T-cell (primary cell): ENCODE measurements around the gene UQCR11. TPM values are rescaled to one million over a fixed set of nuclear protein-coding genes. Genes with fewer than 3 reads are reported as not detected.
"Not testable (repeated sequence)": the region's sequence is repeated elsewhere in the genome, so short reads cannot be mapped to it uniquely, and the experiment has no call there.

Source experiments
- ATAC-seq, 4 experiments: fragments of 200-7000 bp in 3 of 4; fragments of 150-1000 bp in 1 of 4; cut with Tn5 transposase; replicated peaks in 1 of 4; 1 replicate in 3 of 4; 2 replicates in 1 of 4; pipeline ENCODE4 v1.10.0; 2021; ENCODE audit warnings: moderate library complexity in 3 of 4, mild to moderate bottlenecking in 2 of 4, moderate number of reproducible peaks in 1 of 4
- CTCF ChIA-PET, 2 donors: fragments of 300-600 bp; sonication (Branson Sonifier 250); formaldehyde crosslinking; loops; one replicate each; lab custom pipeline; 2022; ENCODE audit warnings: antibody characterized with exemption in 2 of 2; lab: Charles Lee
- POLR2A ChIA-PET, 2 donors: fragments of 300-600 bp; sonication (Branson Sonifier 250); formaldehyde crosslinking; loops; one replicate each; lab custom pipeline; 2022; ENCODE audit warnings: antibody characterized with exemption in 2 of 2; lab: Charles Lee
- DNase-seq, 35 experiments: peaks; one replicate each; pipeline versions ENCODE4 v3.0.0 to v3.0.0-alpha.2; 2013 to 2023
- H3K27ac ChIP-seq: one replicate; pipeline ENCODE4 v1.5.1; 2013; ENCODE audit warnings: low read length
- H3K27me3 ChIP-seq, 2 experiments: replicated peaks in 1 of 2; 1 replicate in 1 of 2; 2 replicates in 1 of 2; pipeline versions ENCODE4 v1.6.1 to v1.7.0; 2013; ENCODE audit warnings: low read length in 1 of 2, mixed read lengths in 1 of 2; ENCODE audit not compliant: control insufficient read depth in 2 of 2, insufficient read depth in 2 of 2; ENCODE audit errors: extremely low read depth in 1 of 2
- H3K36me3 ChIP-seq, 2 donors: 1 replicate in 1 of 2; 2 replicates in 1 of 2; pipeline versions ENCODE4 v1.6.1 to v1.7.0; 2013; ENCODE audit warnings: low read length in 1 of 2; ENCODE audit not compliant: control insufficient read depth in 2 of 2, insufficient read depth in 1 of 2; ENCODE audit errors: extremely low read depth in 1 of 2
- H3K4me1 ChIP-seq, 2 experiments: 1 replicate in 1 of 2; 2 replicates in 1 of 2; pipeline versions ENCODE4 v1.6.1 to v1.7.0; 2013; ENCODE audit warnings: low read length in 2 of 2, mixed read lengths in 1 of 2; ENCODE audit not compliant: insufficient read depth in 2 of 2, control insufficient read depth in 1 of 2; ENCODE audit errors: extremely low read depth in 1 of 2
- H3K4me3 ChIP-seq, 2 donors: 1 replicate in 1 of 2; 2 replicates in 1 of 2; pipeline versions ENCODE4 v1.5.1 to v1.7.0; 2013; ENCODE audit warnings: mild to moderate bottlenecking in 2 of 2, low read length in 1 of 2, moderate library complexity in 1 of 2; ENCODE audit not compliant: control insufficient read depth in 1 of 2; ENCODE audit errors: extremely low read depth in 1 of 2
- H3K9me3 ChIP-seq: 2 replicates; pipeline ENCODE4 v1.7.0; 2013
- H3K27ac Mint-ChIP-seq, 2 donors: one replicate each; pipeline ENCODE4 v1.8.0; 2020 to 2021; ENCODE audit warnings: mild to moderate bottlenecking in 2 of 2, mixed read lengths in 2 of 2
- H3K27me3 Mint-ChIP-seq, 2 donors: one replicate each; pipeline ENCODE4 v1.8.0; 2021 to 2022; ENCODE audit warnings: mixed read lengths in 2 of 2
- H3K36me3 Mint-ChIP-seq: one replicate; pipeline ENCODE4 v1.8.0; 2021; ENCODE audit warnings: mixed read lengths
- H3K4me1 Mint-ChIP-seq, 3 donors: one replicate each; pipeline ENCODE4 v1.8.0; 2020 to 2022; ENCODE audit warnings: mixed read lengths in 3 of 3, mild to moderate bottlenecking in 1 of 3
- H3K4me3 Mint-ChIP-seq, 3 donors: one replicate each; pipeline ENCODE4 v1.8.0; 2020 to 2022; ENCODE audit warnings: mild to moderate bottlenecking in 3 of 3, mixed read lengths in 3 of 3, moderate library complexity in 3 of 3
- H3K9me3 Mint-ChIP-seq, 3 donors: one replicate each; pipeline ENCODE4 v1.8.0; 2020 to 2022; ENCODE audit warnings: mixed read lengths in 3 of 3
- WGBS: methylation state at CpG from one replicate; pipeline ENCODE4 v1.1.5; 2013; ENCODE audit warnings: missing lambda C conversion rate; ENCODE audit not compliant: insufficient coverage; 5-methylcytosine and 5-hydroxymethylcytosine counted together
- total RNA-seq, 35 experiments: library from RNA in 6 of 35; stranded (reverse) in 6 of 35; fragments of 120-200 nt in 1 of 35; gene quantifications; one replicate each; pipeline versions ENCODE4 v1.2.1 to v1.2.4 and lab custom pipeline; 2013 to 2026

Gene UQCR11
- total RNA-seq, 5 donors from 2014 or later (not counting 1 experiment from before 2014, with no cell fraction given) = 127 to 168 (median 148) TPM

- POLR2A ChIA-PET = no interaction called here
- 93% methylated on average over 20 of the region's 29 CpGs for WGBS
Measured at GRCh38 chr19:1646659-1647453, 41.6 kb upstream of the UQCR11 start.

GRCh38 chr19:1646149-1646548, 40.9 kb upstream of the UQCR11 start:
- Mint-ChIP-seq H3K9me3 (no peaks in the 10 kb centered on the region), H3K27me3 (no peaks in the 10 kb centered on the region), H3K4me1 (peaks cover 15 to 24% (median 21%) of the 10 kb centered on the region in 3 donors), H3K4me3 (no peak overlapping the region), H3K27ac (no peak overlapping the region), H3K36me3 (peaks cover 6% of the 10 kb centered on the region)
- POLR2A ChIA-PET = no interaction called here
- Histone ChIP-seq H3K36me3 (peaks cover 26 to 48% of the 10 kb centered on the region in 2 donors), H3K4me1 (peaks cover 7 to 25% of the 10 kb centered on the region in 2 experiments), H3K27ac (no peak overlapping the region), H3K9me3 (no peaks in the 10 kb centered on the region), H3K4me3 (no peak overlapping the region), H3K27me3 (no peaks in the 10 kb centered on the region)
- WGBS = 93% methylated on average over 18 of the region's 24 CpGs
- CTCF ChIA-PET = no interaction called here
- DNase-seq (no peak), ATAC-seq (no peak)

More at GRCh38 chr19:1646659-1647453, 41.6 kb upstream of the UQCR11 start:
- Histone ChIP-seq H3K27ac (no peak overlapping the region), H3K36me3 (peaks cover 26 to 47% of the 10 kb centered on the region in 2 donors), H3K4me3 (no peak overlapping the region), H3K9me3 (no peaks in the 10 kb centered on the region), H3K27me3 (no peaks in the 10 kb centered on the region), H3K4me1 (peaks cover 7 to 29% of the 10 kb centered on the region in 2 experiments)
- peaks cover 15 to 26% (median 21%) of the 10 kb centered on the region in 3 donors for H3K4me1 Mint-ChIP-seq
- ATAC-seq (no peak), DNase-seq (no peak)
- peaks cover 6% of the 10 kb centered on the region for H3K36me3 Mint-ChIP-seq
- no peaks in the 10 kb centered on the region for H3K9me3 Mint-ChIP-seq
- no peaks in the 10 kb centered on the region for H3K27me3 Mint-ChIP-seq
- CTCF ChIA-PET = no interaction called here
- no peak overlapping the region for H3K27ac Mint-ChIP-seq
- no peak overlapping the region for H3K4me3 Mint-ChIP-seq

- ATAC-seq = no peak
- no peaks in the 10 kb centered on the region for H3K9me3 Mint-ChIP-seq
- ChIA-PET CTCF (no interaction called here), POLR2A (no interaction called here)
- Histone ChIP-seq H3K27me3 (no peaks in the 10 kb centered on the region), H3K4me3 (no peak overlapping the region), H3K27ac (no peak overlapping the region), H3K4me1 (peaks cover 2 to 16% of the 10 kb centered on the region in 2 experiments), H3K36me3 (peaks cover 26 to 50% of the 10 kb centered on the region in 2 donors), H3K9me3 (no peaks in the 10 kb centered on the region)
- no peak overlapping the region for H3K4me3 Mint-ChIP-seq
- H3K36me3 Mint-ChIP-seq = peaks cover 6% of the 10 kb centered on the region
- 99% methylated on average over 16 of the region's 23 CpGs for WGBS
- DNase-seq = no peak
- H3K27me3 Mint-ChIP-seq = no peaks in the 10 kb centered on the region
- peaks cover 7 to 16% (median 13%) of the 10 kb centered on the region in 3 donors for H3K4me1 Mint-ChIP-seq
- no peak overlapping the region for H3K27ac Mint-ChIP-seq
Measured at GRCh38 chr19:1645299-1645698, 40.0 kb upstream of the UQCR11 start.

- H3K4me1 ChIP-seq = peaks cover 0 to 4% of the 10 kb centered on the region in 2 experiments
- Mint-ChIP-seq H3K4me3 (no peak overlapping the region), H3K36me3 (peaks cover 12% of the 10 kb centered on the region), H3K27me3 (no peaks in the 10 kb centered on the region), H3K9me3 (no peaks in the 10 kb centered on the region), H3K4me1 (peaks cover 4 to 14% (median 6%) of the 10 kb centered on the region in 3 donors), H3K27ac (no peak overlapping the region)
- no peak overlapping the region for H3K27ac ChIP-seq
- peaks cover 26 to 47% of the 10 kb centered on the region in 2 donors for H3K36me3 ChIP-seq
- no peak for DNase-seq
- POLR2A ChIA-PET = no interaction called here
- no peaks in the 10 kb centered on the region for H3K9me3 ChIP-seq
- H3K27me3 ChIP-seq = no peaks in the 10 kb centered on the region
- no peak for ATAC-seq
- CTCF ChIA-PET = no interaction called here
- 96% methylated on average over 15 of the region's 16 CpGs for WGBS
- no peak overlapping the region for H3K4me3 ChIP-seq
Measured at GRCh38 chr19:1644070-1644469, 38.8 kb upstream of the UQCR11 start.

GRCh38 chr19:1640893-1641448, 35.7 kb upstream of the UQCR11 start:
- not testable (repeated sequence) for DNase-seq, H3K27ac Mint-ChIP-seq, H3K27me3 ChIP-seq, H3K9me3 Mint-ChIP-seq, H3K27ac ChIP-seq, H3K4me3 Mint-ChIP-seq, H3K9me3 ChIP-seq, H3K4me3 ChIP-seq, H3K4me1 ChIP-seq, ATAC-seq, H3K27me3 Mint-ChIP-seq
- CTCF ChIA-PET = interaction anchor here in 1 of 2 donors (0.6 kb wide), 1 partner anchor 9 kb away, joined by 4 read pairs; no protein-coding TSS in a partner anchor
- Mint-ChIP-seq H3K36me3 (peaks cover 16% of the 10 kb centered on the region), H3K4me1 (peaks cover 7 to 12% (median 10%) of the 10 kb centered on the region in 3 donors)
- POLR2A ChIA-PET = interaction anchor here in 1 of 2 donors (0.6 to 0.8 kb wide), 2 partner anchors 10 to 13 kb away, joined by 3 to 5 read pairs; no protein-coding TSS in a partner anchor
- peaks cover 17 to 38% of the 10 kb centered on the region in 2 donors for H3K36me3 ChIP-seq
- 88% methylated on average over 4 of the region's 10 CpGs for WGBS

GRCh38 chr19:1636325-1637236, 31.3 kb upstream of the UQCR11 start:
- H3K4me1 Mint-ChIP-seq = peaks cover 4 to 9% (median 6%) of the 10 kb centered on the region in 3 donors
- no peaks in the 10 kb centered on the region for H3K27me3 Mint-ChIP-seq
- H3K27ac Mint-ChIP-seq = no peak overlapping the region
- H3K27ac ChIP-seq = no peak overlapping the region
- no peaks in the 10 kb centered on the region for H3K27me3 ChIP-seq
- DNase-seq (no peak), ATAC-seq (no peak)
- 98% methylated on average over 24 of the region's 34 CpGs for WGBS
- H3K36me3 ChIP-seq = peaks cover 7 to 33% of the 10 kb centered on the region in 2 donors
- CTCF ChIA-PET = no interaction called here
- H3K36me3 Mint-ChIP-seq = peaks cover 26% of the 10 kb centered on the region
- POLR2A ChIA-PET = no interaction called here
- H3K9me3 ChIP-seq = no peaks in the 10 kb centered on the region
- no peaks in the 10 kb centered on the region for H3K4me1 ChIP-seq
- H3K4me3 Mint-ChIP-seq = no peak overlapping the region
- no peaks in the 10 kb centered on the region for H3K9me3 Mint-ChIP-seq
- H3K4me3 ChIP-seq = no peak overlapping the region
